ENCODE results near the gene FAM234A. TPM values are rescaled to one million over a fixed set of nuclear protein-coding genes. Genes with fewer than 3 reads are reported as not detected.

FAM234A gene
- total RNA-seq, 1 donor from 2014 or later: 133 TPM

DNA sequence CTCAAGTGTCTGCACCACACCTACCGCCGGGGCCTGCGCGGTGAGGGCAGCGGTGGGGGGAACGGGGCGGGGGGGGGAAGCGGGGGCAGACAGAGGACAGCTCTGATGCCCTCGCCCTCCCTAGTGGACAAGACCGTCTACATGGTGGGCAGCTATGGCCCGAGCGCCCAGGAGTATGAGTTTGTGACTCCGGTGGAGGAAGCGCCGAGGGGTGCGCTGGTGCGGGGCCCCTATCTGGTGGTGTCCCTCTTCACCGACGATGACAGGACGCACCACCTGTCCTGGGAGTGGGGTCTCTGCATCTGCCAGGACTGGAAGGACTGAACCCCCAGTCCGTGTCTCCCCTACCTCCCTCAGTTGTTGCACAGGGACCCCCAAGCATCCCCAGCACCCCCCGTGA is 47.9 kb downstream of the FAM234A start:
- Mint-ChIP-seq H3K36me3 (peaks cover 5% of the 10 kb centered on the region), H3K9me3 (no peaks in the 10 kb centered on the region), H3K4me1 (no peaks in the 10 kb centered on the region), H3K4me3 (no peak overlapping the region), H3K27ac (no peak overlapping the region), H3K27me3 (ENCODE audit: low read depth) (peaks cover 35% of the 10 kb centered on the region)
- TF ChIP-seq, protein P1, sequence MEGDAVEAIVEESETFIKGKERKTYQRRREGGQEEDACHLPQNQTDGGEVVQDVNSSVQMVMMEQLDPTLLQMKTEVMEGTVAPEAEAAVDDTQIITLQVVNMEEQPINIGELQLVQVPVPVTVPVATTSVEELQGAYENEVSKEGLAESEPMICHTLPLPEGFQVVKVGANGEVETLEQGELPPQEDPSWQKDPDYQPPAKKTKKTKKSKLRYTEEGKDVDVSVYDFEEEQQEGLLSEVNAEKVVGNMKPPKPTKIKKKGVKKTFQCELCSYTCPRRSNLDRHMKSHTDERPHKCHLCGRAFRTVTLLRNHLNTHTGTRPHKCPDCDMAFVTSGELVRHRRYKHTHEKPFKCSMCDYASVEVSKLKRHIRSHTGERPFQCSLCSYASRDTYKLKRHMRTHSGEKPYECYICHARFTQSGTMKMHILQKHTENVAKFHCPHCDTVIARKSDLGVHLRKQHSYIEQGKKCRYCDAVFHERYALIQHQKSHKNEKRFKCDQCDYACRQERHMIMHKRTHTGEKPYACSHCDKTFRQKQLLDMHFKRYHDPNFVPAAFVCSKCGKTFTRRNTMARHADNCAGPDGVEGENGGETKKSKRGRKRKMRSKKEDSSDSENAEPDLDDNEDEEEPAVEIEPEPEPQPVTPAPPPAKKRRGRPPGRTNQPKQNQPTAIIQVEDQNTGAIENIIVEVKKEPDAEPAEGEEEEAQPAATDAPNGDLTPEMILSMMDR (IDR thresholded peaks at IDR 0.05; ENCODE audit: unreplicated experiment): no peak
- no peak for DNase-seq (ENCODE audit: low spot score in 2 of 2, unreplicated experiment in 2 of 2)

DNA sequence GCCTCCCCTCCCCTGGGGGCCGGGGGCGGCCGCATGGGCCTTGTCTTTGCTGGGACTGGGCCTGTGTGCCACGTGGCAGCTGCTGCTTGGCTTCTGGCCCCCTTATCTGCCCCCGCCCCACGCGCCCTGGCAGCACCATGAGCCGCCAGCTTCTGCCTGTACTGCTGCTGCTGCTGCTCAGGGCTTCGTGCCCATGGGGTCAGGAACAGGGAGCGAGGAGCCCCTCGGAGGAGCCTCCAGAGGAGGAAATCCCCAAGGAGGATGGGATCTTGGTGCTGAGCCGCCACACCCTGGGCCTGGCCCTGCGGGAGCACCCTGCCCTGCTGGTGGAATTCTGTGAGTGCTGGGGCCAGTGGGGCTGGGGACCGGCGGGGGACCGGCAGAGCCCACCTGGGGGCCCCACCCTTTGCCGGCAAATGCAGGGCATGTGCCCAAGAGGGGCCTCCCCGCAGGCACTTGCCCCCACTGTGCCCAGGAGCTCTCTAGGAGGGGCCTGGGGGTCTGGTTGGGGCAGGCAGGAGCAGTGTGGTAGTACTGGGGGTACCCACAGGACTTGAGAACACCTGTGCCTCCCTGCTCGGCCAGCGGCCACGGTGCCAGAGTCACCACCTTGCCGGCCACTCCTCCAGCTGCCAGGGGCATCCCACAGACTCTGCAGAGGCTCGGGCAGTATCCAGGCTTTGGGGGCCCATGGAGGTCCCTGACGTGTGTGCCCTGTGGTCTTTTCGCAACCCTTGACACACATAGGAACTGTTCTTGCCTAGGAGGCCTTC is 48.6 kb downstream of the FAM234A start, which contains the start of gene PDIA2:
PDIA2 (plus strand) TSS at position 132 of the 773 bp plus-strand sequence; CDS start at position 138, 6 bp downstream.
- Mint-ChIP-seq H3K27ac (no peak within 1 kb of the TSS), H3K4me1 (no peaks in the 10 kb centered on the region), H3K27me3 (ENCODE audit: low read depth) (peaks cover 35% of the 10 kb centered on the region)

DNA sequence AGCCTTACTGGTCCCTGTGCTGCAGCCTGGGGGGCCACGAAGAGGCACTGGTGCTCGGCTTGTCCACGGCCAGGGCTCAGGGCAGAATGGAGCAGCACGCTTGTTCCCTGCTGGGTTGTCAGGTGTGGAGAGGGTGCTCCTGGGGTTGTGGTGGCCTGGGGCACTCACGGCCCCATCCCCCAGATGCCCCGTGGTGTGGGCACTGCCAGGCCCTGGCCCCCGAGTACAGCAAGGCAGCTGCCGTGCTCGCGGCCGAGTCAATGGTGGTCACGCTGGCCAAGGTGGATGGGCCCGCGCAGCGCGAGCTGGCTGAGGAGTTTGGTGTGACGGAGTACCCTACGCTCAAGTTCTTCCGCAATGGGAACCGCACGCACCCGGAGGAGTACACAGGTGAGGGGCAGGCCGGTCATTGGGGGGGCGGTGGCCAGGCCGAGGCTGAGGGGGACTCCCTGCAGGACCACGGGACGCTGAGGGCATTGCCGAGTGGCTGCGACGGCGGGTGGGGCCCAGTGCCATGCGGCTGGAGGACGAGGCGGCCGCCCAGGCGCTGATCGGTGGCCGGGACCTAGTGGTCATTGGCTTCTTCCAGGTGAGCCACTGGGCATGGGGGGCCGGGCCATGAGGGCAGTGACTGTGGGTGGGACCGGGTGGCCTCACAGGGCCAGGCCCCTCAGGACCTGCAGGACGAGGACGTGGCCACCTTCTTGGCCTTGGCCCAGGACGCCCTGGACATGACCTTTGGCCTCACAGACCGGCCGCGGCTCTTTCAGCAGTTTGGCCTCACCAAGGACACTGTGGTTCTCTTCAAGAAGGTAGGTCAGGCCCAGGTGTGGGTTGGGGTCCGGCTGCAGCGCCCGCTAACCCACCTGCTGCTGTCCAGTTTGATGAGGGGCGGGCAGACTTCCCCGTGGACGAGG is 49.8 kb downstream of the FAM234A start:
- no peaks in the 10 kb centered on the region for H3K4me1 Mint-ChIP-seq
- no peaks in the 10 kb centered on the region for H3K9me3 Mint-ChIP-seq
- TF ChIP-seq, protein P1 (IDR thresholded peaks at IDR 0.05; ENCODE audit: unreplicated experiment): no peak
- H3K36me3 Mint-ChIP-seq: peaks cover 10% of the 10 kb centered on the region
- no peak overlapping the region for H3K4me3 Mint-ChIP-seq
- H3K27me3 Mint-ChIP-seq (ENCODE audit: low read depth): peaks cover 22% of the 10 kb centered on the region
- H3K27ac Mint-ChIP-seq: no peak overlapping the region
- DNase-seq (ENCODE audit: low spot score in 2 of 2, unreplicated experiment in 2 of 2): no peak

More for the DNA sequence above, 48.6 kb downstream of the FAM234A start, which contains the start of gene PDIA2:
- DNase-seq (ENCODE audit: low spot score in 2 of 2, unreplicated experiment in 2 of 2): no peak
- TF ChIP-seq, protein P1 (IDR thresholded peaks at IDR 0.05; ENCODE audit: unreplicated experiment): no peak
- Mint-ChIP-seq H3K4me3 (no peak within 1 kb of the TSS), H3K36me3 (peaks cover 10% of the 10 kb centered on the region), H3K9me3 (no peaks in the 10 kb centered on the region)

DNA sequence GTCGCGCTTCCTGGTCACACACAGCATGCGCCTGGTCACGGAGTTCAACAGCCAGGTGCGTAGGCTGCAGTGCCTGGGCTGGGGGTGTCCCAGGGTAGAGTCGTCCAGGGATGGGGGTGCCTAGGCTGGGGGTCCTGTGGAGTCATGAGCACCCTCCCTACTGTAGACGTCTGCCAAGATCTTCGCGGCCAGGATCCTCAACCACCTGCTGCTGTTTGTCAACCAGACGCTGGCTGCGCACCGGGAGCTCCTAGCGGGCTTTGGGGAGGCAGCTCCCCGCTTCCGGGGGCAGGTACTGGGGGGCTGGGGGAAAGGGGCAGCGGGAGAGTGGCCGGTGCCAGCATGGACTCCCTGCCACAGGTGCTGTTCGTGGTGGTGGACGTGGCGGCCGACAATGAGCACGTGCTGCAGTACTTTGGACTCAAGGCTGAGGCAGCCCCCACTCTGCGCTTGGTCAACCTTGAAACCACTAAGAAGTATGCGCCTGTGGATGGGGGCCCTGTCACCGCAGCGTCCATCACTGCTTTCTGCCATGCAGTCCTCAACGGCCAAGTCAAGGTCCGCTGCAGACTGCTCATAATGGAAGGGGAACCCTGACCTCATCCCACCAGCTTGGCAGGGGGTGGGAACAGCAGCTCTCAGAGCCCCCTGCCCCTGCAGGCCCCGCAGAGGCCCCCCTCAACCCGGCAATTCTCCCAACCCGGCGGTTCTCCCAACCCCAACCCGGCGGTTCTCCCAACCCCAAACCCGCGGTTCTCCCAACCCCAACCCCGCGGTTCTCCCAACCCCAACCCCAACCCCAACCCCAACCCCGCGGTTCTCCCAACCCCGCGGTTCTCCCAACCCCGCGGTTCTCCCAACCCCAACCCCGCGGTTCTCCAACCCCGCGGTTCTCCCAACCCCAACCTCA is 50.8 kb downstream of the FAM234A start:
- Mint-ChIP-seq H3K9me3 (no peaks in the 10 kb centered on the region), H3K36me3 (peaks cover 10% of the 10 kb centered on the region), H3K4me1 (no peaks in the 10 kb centered on the region), H3K4me3 (no peak overlapping the region), H3K27me3 (ENCODE audit: low read depth) (peaks cover 19% of the 10 kb centered on the region), H3K27ac (no peak overlapping the region)
- TF ChIP-seq, protein P1 (IDR thresholded peaks at IDR 0.05; ENCODE audit: unreplicated experiment): no peak
- DNase-seq (ENCODE audit: low spot score in 2 of 2, unreplicated experiment in 2 of 2): no peak

All from mesothelial cell of epicardium (in vitro differentiated cells).